Uterus (tissue), 4 donors: ENCODE data around the gene XYLT1. TPM values are rescaled to one million over a fixed set of nuclear protein-coding genes. Genes with fewer than 3 reads are reported as not detected.

ENCODE experiments used
- DNase-seq, 2 donors: peaks; one replicate each; pipeline ENCODE4 v3.0.0-alpha.2; 2019 to 2020
- H3K27ac ChIP-seq, 2 donors: fragments of 200-600 bp; sonication (generic); 1 replicate in 1 of 2; 2 replicates in 1 of 2; pipeline ENCODE4 v1.5.1; 2016 to 2018
- H3K27me3 ChIP-seq, 2 donors: fragments of 200-600 bp; sonication (generic); one replicate each; pipeline ENCODE4 v1.5.1; 2018 to 2019; ENCODE audit warnings: control low read depth in 1 of 2
- H3K36me3 ChIP-seq, 2 donors: fragments of 200-600 bp; sonication (generic); one replicate each; pipeline ENCODE4 v1.5.1; 2019; ENCODE audit warnings: control low read depth in 1 of 2
- H3K4me1 ChIP-seq, 2 donors: fragments of 200-600 bp; sonication (generic); one replicate each; pipeline ENCODE4 v1.5.1; 2018 to 2019; ENCODE audit warnings: control low read depth in 1 of 2
- H3K4me3 ChIP-seq, 2 donors: fragments of 200-600 bp; sonication (generic); 1 replicate in 1 of 2; 2 replicates in 1 of 2; pipeline ENCODE4 v1.5.1; 2018 to 2019; ENCODE audit warnings: mild to moderate bottlenecking in 1 of 2
- H3K9me3 ChIP-seq, 2 donors: fragments of 200-600 bp; sonication (generic); one replicate each; pipeline ENCODE4 v1.5.1; 2019; ENCODE audit warnings: control low read depth in 1 of 2
- CTCF ChIP-seq, 4 experiments: fragments of 200-600 bp in 2 of 4; fragments of 450-650 bp in 2 of 4; sonication (generic) in 2 of 4; IDR thresholded peaks; one replicate each; pipeline ENCODE4 v1.5.1; 2016 to 2019; ENCODE audit warnings: antibody characterized with exemption in 4 of 4, mild to moderate bottlenecking in 2 of 4, moderate library complexity in 1 of 4
- POLR2A ChIP-seq, 2 donors: fragments of 450-650 bp; IDR thresholded peaks; one replicate each; pipeline ENCODE4 v1.6.1; 2016; ENCODE audit warnings: antibody characterized with exemption in 2 of 2, mild to moderate bottlenecking in 1 of 2, moderate library complexity in 1 of 2
- intact Hi-C: fragments of 100-400 bp; cut with DNase I; formaldehyde crosslinking; loops from one replicate; pipeline ENCODE4 v1.15.1; 2023; ENCODE audit warnings: low total_unique reads
- total RNA-seq, 4 donors: library from RNA; depleted of rRNA in 3 of 4; stranded (reverse); fragments of >200 nt in 3 of 4; gene quantifications; one replicate each; pipeline versions ENCODE4 v1.1.0 to v1.2.4, GENCODE V29; 2014 to 2023
- donor health status: DM: yes; HTN: yes; CAD: no.

The XYLT1 gene
- total RNA-seq, 4 donors from 2014 or later, result 1.5 to 42.2 (median 15.7) TPM

GRCh38 chr16:17303101-17303500, 167.7 kb downstream of the XYLT1 start:
- H3K4me1 ChIP-seq, result peaks cover 0 to 5% of the 10 kb centered on the region in 2 donors
- H3K36me3 ChIP-seq, result no peaks in the 10 kb centered on the region
- H3K4me3 ChIP-seq, result no peak overlapping the region
- H3K27ac ChIP-seq, result no peak overlapping the region
- no peak for TF ChIP-seq POLR2A (IDR thresholded peaks at IDR 0.05)
- TF ChIP-seq CTCF (IDR thresholded peaks at IDR 0.05), result no peak
- H3K9me3 ChIP-seq, result no peaks in the 10 kb centered on the region
- no peak for DNase-seq
- intact Hi-C loops, result no loop called here
- H3K27me3 ChIP-seq, result no peaks in the 10 kb centered on the region

- DNase-seq, result no peak
- no peak overlapping the region for H3K4me3 ChIP-seq
- H3K36me3 ChIP-seq, result no peaks in the 10 kb centered on the region
- intact Hi-C loops, result no loop called here
- TF ChIP-seq POLR2A (IDR thresholded peaks at IDR 0.05) (no peak), CTCF (IDR thresholded peaks at IDR 0.05) (no peak)
- no peaks in the 10 kb centered on the region for H3K9me3 ChIP-seq
- H3K4me1 ChIP-seq, result peaks cover 0 to 5% of the 10 kb centered on the region in 2 donors
- H3K27me3 ChIP-seq, result no peaks in the 10 kb centered on the region
- no peak overlapping the region for H3K27ac ChIP-seq
These were observed 168.1 kb downstream of the XYLT1 start for GRCh38 chr16:17302620-17303019.

- no peak overlapping the region for H3K27ac ChIP-seq
- H3K4me3 ChIP-seq, result no peak overlapping the region
- intact Hi-C loops, result no loop called here
- peaks cover 0 to 5% of the 10 kb centered on the region in 2 donors for H3K4me1 ChIP-seq
- H3K36me3 ChIP-seq, result no peaks in the 10 kb centered on the region
- TF ChIP-seq CTCF (IDR thresholded peaks at IDR 0.05) (no peak), POLR2A (IDR thresholded peaks at IDR 0.05) (no peak)
- DNase-seq, result no peak
- no peaks in the 10 kb centered on the region for H3K9me3 ChIP-seq
- H3K27me3 ChIP-seq, result no peaks in the 10 kb centered on the region
These were observed 168.5 kb downstream of the XYLT1 start for GRCh38 chr16:17302214-17302613.

- H3K9me3 ChIP-seq, result no peaks in the 10 kb centered on the region
- no peak overlapping the region for H3K4me3 ChIP-seq
- no peaks in the 10 kb centered on the region for H3K27me3 ChIP-seq
- no peaks in the 10 kb centered on the region for H3K36me3 ChIP-seq
- DNase-seq, result no peak
- peaks cover 0 to 5% of the 10 kb centered on the region in 2 donors for H3K4me1 ChIP-seq
- TF ChIP-seq CTCF (IDR thresholded peaks at IDR 0.05) (no peak), POLR2A (IDR thresholded peaks at IDR 0.05) (no peak)
- H3K27ac ChIP-seq, result no peak overlapping the region
- intact Hi-C loops, result no loop called here
These were observed 169.1 kb downstream of the XYLT1 start for GRCh38 chr16:17301593-17302135.

GRCh38 chr16:17301184-17301583, 169.6 kb downstream of the XYLT1 start:
- Histone ChIP-seq H3K9me3 (no peaks in the 10 kb centered on the region), H3K27ac (no peak overlapping the region), H3K27me3 (no peaks in the 10 kb centered on the region), H3K36me3 (no peaks in the 10 kb centered on the region), H3K4me3 (no peak overlapping the region), H3K4me1 (peaks cover 0 to 5% of the 10 kb centered on the region in 2 donors)
- intact Hi-C loops, result no loop called here
- DNase-seq, result no peak
- TF ChIP-seq POLR2A (IDR thresholded peaks at IDR 0.05) (no peak), CTCF (IDR thresholded peaks at IDR 0.05) (no peak)
